HG03066 (cell line): ENCODE data around the gene HMGB4.

Experiments used
- ATAC-seq: cut with Tn5 transposase; IDR thresholded peaks from one replicate; pipeline ENCODE4 v1.9.1; 2021; ENCODE audit warnings: low read depth; ENCODE audit not compliant: unreplicated experiment

Gene HMGB4

DNA sequence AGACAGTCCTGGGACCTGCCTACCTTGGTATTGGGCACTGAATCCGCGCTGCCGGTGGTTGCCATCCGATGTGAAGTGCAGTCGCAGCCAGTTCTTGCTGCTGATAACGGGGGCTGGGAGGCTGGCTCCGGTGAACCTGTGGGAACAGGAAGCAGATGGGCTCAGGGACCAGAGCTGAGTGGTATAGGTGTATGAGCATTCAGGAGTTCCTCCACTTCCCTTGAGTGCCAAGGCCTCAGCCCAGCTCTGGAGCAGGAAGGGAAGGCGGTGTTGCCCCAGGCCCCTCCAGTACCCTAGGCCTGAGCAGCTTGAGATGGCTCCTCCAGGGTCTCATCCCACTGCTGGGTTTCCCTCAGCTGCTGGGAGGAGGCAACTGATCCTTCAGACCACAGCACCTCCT lies 17.0 kb upstream of the HMGB4 start:
- no peak for ATAC-seq

GRCh38 chr1:33848205-33848937 lies 15.5 kb upstream of the HMGB4 start:
- ATAC-seq = no peak

DNA sequence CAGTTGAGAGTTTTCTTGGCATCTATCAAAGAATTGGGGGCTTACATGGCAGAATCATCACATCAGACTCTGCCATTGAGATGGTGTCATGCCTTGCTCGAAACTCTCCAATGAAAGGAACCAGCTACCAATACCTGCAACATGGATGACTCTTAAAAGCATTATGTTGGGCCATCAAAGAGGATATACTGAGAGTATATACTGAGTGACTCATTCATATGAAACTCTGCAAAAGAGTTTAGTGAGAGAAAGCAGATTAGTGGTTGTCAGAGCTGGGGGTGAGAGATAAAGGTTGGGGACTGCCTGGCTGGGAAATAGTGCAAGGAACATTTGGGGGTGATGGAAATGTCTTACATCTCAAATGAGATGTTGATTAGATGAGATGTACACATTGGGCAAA lies 14.7 kb upstream of the HMGB4 start:
- ATAC-seq = no peak

DNA sequence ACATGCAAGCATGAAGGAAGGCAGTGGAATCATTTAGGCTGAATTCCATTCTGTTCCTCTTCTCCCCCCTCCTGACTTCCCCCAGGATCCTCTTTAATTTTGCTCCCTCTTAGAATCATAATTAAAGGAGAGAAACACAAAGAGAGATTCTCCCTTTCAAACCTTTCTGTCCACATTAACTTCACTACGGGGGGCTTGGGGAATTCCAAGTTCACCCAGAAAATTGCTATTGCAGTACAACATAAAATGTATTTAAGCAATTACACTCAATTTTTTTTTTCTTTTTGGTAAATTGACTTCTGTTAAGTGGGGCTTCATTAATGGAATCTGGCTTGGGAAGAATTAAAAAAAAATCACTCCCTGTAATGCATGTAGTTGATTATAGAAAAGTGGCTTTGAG lies 13.4 kb upstream of the HMGB4 start:
- no peak for ATAC-seq

GRCh38 chr1:33852711-33853110 lies 11.2 kb upstream of the HMGB4 start:
- ATAC-seq = no peak

DNA sequence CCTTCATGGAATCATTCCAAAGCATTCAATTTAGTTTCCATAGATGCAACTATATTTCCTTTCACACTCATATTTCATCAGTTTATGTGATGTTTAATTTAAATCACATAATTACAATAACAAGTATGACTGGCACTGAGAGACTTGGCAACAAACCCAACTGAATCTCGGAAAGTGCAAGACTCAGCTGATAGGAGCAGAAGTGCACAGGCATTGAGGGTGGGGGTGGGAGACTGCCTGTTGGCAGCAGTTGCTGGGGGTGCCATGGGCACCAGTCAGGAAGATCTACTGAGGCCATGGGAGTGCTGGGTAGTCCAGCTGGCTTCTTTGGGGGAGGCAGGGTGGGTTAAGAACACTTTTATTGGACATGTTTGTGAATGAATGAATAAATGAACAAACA lies 10.4 kb upstream of the HMGB4 start:
- ATAC-seq = no peak

- no peak for ATAC-seq
Measured at GRCh38 chr1:33854091-33854490, 9.8 kb upstream of the HMGB4 start.

- ATAC-seq = no peak
Measured at GRCh38 chr1:33860671-33861070, 3.2 kb upstream of the HMGB4 start.

GRCh38 chr1:33864460-33865389 lies 846 bp downstream of the HMGB4 start:
- ATAC-seq = no peak

DNA sequence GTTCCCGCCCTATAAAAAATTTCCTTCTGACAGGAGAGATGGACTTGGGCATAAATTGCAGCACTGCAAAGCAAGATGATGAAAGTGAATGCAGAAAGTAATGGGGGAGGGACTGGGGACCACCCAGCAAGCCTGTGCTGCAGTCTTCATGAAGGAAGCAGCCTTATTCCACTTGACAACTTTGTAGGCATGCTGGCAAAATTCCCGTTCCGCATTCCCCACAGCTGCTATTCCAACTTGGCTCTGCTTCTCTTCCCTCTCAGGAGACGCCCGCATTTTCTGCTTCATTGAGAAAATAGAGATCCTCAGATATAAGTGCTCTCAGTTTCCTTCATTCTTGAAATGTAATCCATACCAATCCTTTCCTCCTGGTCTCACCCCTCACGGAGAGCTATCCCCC lies 2.4 kb downstream of the HMGB4 start:
- ATAC-seq = no peak

DNA sequence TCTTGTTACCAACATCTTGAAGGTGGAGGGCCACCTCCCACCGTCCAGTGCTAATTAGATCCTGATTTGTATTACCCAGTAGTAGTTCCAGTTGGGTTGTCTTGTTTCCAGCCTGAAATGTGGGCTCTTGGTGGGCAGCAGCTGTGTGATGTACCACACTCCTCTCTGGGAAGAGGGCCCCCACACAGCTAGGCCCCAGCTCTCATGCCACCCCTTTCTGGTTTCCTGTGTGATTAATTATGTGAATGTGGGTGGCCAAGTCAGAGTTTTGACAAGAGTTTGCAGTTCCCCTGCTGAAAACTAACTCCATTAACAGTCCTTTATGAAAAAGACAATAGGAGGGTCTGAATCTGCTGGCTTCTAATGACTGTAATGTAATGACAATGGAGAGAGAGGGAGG lies 3.8 kb downstream of the HMGB4 start:
- no peak for ATAC-seq

- ATAC-seq = no peak
Measured at GRCh38 chr1:33872275-33872674, 8.4 kb downstream of the HMGB4 start.

GRCh38 chr1:33872683-33873082 lies 8.8 kb downstream of the HMGB4 start:
- no peak for ATAC-seq

- no peak for ATAC-seq
Measured at GRCh38 chr1:33874636-33875035, 10.8 kb downstream of the HMGB4 start.

- no peak for ATAC-seq
Measured at GRCh38 chr1:33875862-33876261, 12.0 kb downstream of the HMGB4 start.

DNA sequence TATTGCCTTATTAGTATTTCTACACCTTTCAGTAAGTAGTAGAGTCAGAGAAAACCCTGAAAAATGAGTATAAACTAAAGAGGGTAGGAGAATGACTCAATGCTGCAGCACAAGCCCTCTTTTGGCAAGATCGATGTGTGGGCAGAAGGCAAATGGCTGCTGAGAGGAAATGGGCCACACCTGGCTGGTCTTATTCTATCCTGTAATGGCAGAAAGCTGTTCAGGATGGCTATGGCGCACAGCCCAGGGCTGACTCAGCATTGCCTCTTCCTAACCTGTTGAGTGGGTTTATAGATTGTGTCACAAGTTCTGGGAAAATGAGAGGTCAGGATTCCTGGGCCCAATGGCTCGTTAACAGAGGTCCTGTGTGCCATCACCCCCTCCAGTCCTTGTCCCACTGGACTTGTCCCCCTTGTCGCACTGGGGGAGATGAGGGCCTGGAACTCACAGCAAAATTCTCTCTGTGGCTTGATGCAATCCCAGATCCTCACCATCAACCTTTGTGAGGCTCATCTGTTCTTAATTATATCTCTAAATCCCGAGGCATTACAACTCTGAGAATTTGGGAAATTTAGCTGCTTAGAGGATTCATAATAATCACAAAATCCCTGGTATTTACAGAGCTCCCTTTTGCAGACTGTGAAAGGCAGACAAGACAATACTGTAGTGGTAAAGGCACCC lies 13.2 kb downstream of the HMGB4 start:
- no peak for ATAC-seq

- no peak for ATAC-seq
Measured at GRCh38 chr1:33878392-33878791, 14.5 kb downstream of the HMGB4 start.

GRCh38 chr1:33880305-33880704 lies 16.4 kb downstream of the HMGB4 start:
- no peak for ATAC-seq

DNA sequence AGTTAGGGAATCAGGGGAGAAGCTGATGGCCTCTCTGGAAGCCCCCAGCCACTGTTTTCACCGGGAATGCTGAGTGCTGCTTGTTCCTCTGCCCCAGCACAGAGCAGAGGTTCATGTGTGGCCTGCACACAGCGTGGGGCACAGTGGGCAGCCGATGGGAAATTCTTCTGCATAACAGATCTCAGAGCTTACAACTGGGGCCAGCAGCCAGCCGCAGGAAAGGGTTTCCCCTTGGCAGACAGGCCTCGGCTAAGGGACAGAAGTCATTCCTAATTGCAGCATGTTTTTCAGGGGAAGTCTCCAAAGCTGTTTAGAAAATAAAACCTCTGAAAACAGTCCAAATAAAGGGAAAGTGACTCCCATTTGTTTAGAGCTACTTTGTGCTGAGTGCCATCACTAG lies 22.6 kb downstream of the HMGB4 start:
- ATAC-seq = no peak

DNA sequence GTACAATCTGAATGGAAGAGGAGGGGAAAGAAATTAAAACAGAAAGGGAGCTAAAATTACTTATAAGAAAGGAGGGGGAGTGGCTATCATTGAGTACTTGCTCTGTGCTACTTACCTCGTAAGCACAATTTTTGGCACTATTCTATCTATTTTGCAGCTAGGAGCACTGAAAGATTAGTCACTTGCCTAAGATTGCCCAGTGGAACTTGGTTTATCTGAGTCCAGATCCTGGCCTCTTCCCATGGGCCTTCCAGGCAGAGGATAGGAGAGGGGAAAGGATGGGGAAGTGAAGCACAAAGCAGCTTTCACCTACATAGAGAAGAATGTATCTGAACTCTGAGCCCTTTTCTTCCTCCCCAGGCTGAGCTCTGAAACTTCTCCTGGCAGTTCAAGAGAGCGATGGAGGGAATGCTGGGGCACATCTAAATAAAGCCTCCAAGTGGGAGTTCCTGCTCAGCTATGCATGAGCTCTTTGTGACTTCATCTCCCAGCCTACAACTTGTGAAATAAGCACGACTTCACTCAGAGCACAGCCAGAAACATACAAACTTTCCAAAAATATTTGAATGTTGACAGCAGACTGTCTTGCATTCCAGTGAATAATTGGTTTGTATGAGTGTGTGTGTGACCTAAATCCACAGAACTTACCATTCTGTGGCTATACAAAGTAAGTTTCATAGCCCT lies 29.4 kb downstream of the HMGB4 start:
- ATAC-seq = no peak

- no peak for ATAC-seq
Measured at GRCh38 chr1:33895396-33895795, 31.5 kb downstream of the HMGB4 start.
